NT2/D1 (cell line): Measurements from ENCODE around the gene TLNRD1.

Source experiments
- DNase-seq: peaks from one replicate; pipeline ENCODE4 v3.0.0-alpha.2; 2011; ENCODE audit warnings: low read depth, low spot score
- H3K27me3 ChIP-seq: 2 replicates; pipeline ENCODE4 v1.6.0; 2011; ENCODE audit warnings: mild to moderate bottlenecking; ENCODE audit not compliant: insufficient read length, insufficient read depth
- H3K36me3 ChIP-seq: 2 replicates; pipeline ENCODE4 v1.6.1; 2011; ENCODE audit warnings: mild to moderate bottlenecking, low read length, mixed read lengths; ENCODE audit not compliant: insufficient read depth, insufficient read length
- H3K4me1 ChIP-seq: 2 replicates; pipeline ENCODE4 v1.5.1; 2011; ENCODE audit not compliant: insufficient read depth, insufficient read length
- H3K4me3 ChIP-seq: 2 replicates; pipeline ENCODE4 v1.5.1; 2011; ENCODE audit warnings: low read depth; ENCODE audit not compliant: insufficient read length
- H3K9ac ChIP-seq: 2 replicates; pipeline ENCODE4 v1.6.0; 2011; ENCODE audit warnings: low read depth; ENCODE audit not compliant: insufficient read length
- H3K9me3 ChIP-seq: 2 replicates; pipeline ENCODE4 v1.5.1; 2011; ENCODE audit warnings: mild to moderate bottlenecking, low read length; ENCODE audit not compliant: insufficient read depth
- SUZ12 ChIP-seq: IDR thresholded peaks from 2 replicates; pipeline ENCODE4 v1.6.1; 2011; ENCODE audit not compliant: insufficient read length, insufficient read depth; ENCODE audit errors: extremely low read depth
- YY1 ChIP-seq: IDR thresholded peaks from 2 replicates; pipeline ENCODE4 v1.6.1; 2011; ENCODE audit not compliant: insufficient read length, insufficient read depth
- ZNF274 ChIP-seq: IDR thresholded peaks from 2 replicates; pipeline ENCODE4 v1.6.1; 2011; ENCODE audit warnings: mild to moderate bottlenecking, low read depth, low read length

The TLNRD1 gene

DNA sequence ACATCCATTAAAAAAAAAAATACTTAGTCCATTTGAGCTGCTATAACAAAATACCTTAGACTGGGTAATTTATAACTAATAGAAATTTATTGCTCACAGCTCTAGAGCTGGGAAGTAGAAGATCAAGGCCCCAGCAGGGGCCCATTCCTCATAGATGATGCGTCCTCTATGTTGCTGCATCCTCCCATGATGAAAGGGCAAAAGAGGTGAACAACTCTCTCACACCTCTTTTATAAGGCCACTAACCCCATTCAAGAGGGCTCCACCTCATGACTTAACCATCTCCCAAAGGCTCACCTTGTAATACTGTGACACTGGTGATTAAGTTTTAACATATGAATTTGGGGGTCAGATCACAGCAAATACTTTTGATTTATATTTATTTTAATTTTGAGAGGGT, 3.0 kb upstream of the TLNRD1 start:
- no peaks in the 10 kb centered on the region for H3K9me3 ChIP-seq
- H3K4me1 ChIP-seq, result peaks cover 2% of the 10 kb centered on the region
- H3K4me3 ChIP-seq, result no peak overlapping the region
- H3K36me3 ChIP-seq, result peaks cover 4% of the 10 kb centered on the region
- H3K27me3 ChIP-seq, result no peaks in the 10 kb centered on the region
- no peak overlapping the region for H3K9ac ChIP-seq
- TF ChIP-seq SUZ12 (no peak), YY1 (no peak), ZNF274 (no peak)
- DNase-seq, result no peak

DNA sequence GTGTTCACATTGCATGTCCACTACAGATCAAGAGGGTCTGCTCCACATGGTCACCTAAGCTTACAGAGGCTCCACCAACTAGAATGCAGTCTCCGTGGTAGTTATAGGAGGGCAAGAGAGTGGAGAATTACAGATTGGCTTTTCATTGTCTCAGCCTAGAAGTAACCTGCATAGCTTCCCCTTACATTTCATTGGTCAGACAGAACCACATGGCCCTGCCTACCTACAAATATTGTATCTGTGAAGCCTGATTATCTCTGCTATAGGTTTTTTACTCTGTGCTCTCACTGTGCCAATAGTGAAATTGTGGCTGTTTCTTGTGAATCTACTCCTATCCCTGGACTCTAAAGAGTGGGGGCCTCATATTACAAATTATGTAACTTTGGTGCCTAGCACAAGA, 2.5 kb upstream of the TLNRD1 start:
- Histone ChIP-seq H3K4me1 (peaks cover 5% of the 10 kb centered on the region), H3K4me3 (no peak overlapping the region), H3K9me3 (no peaks in the 10 kb centered on the region), H3K9ac (no peak overlapping the region), H3K36me3 (peaks cover 10% of the 10 kb centered on the region), H3K27me3 (no peaks in the 10 kb centered on the region)
- no peak for TF ChIP-seq YY1
- no peak for TF ChIP-seq SUZ12
- no peak for DNase-seq

DNA sequence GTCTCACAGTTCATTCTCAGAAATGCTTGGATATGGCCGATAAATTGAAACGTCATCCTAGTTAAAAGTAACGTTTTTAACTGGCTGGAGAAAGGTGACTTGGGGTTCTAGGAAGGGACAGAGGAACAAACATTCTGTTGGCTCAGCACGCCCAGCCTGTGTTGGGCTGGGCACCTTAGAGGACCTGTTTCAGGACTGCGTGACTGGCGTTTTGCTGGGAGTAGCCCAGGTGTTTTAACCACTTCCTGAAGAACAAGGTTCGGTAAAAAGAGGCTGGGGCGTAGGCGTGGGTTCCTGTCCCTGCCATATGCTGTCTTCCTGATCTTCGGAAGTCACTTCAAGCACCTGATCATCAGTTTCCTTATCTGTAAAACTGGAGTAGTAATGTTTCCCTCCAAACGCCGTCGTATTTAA, 1.1 kb upstream of the TLNRD1 start:
- H3K9me3 ChIP-seq, result no peaks in the 10 kb centered on the region
- TF ChIP-seq SUZ12 (no peak), YY1 (no peak), ZNF274 (no peak)
- DNase-seq, result no peak
- peak overlapping the region; percentile 72 for H3K4me3 ChIP-seq
- H3K9ac ChIP-seq, result peak overlapping the region; percentile 95
- peaks cover 5% of the 10 kb centered on the region for H3K4me1 ChIP-seq
- H3K27me3 ChIP-seq, result no peaks in the 10 kb centered on the region
- peaks cover 23% of the 10 kb centered on the region for H3K36me3 ChIP-seq

- Histone ChIP-seq H3K9me3 (no peaks in the 10 kb centered on the region), H3K36me3 (peaks cover 24% of the 10 kb centered on the region), H3K4me1 (peaks cover 5% of the 10 kb centered on the region), H3K4me3 (peak overlapping the region; percentile 72), H3K9ac (peak overlapping the region; percentile 95), H3K27me3 (no peaks in the 10 kb centered on the region)
- TF ChIP-seq YY1 (no peak), ZNF274 (no peak), SUZ12 (no peak)
- no peak for DNase-seq
Measured at GRCh38 chr15:81000144-81000623, 539 bp upstream of the TLNRD1 start.

- Histone ChIP-seq H3K9ac (peak overlapping the region; percentile 95), H3K27me3 (no peaks in the 10 kb centered on the region), H3K9me3 (no peaks in the 10 kb centered on the region), H3K4me3 (peak overlapping the region; percentile 72), H3K4me1 (peaks cover 5% of the 10 kb centered on the region), H3K36me3 (peaks cover 26% of the 10 kb centered on the region)
- DNase-seq, result no peak
- no peak for TF ChIP-seq YY1
- no peak for TF ChIP-seq SUZ12
Measured at GRCh38 chr15:81001152-81002008, 657 bp downstream of the TLNRD1 start.

- Histone ChIP-seq H3K9ac (peak overlapping the region; percentile 76), H3K4me1 (peaks cover 5% of the 10 kb centered on the region), H3K27me3 (no peaks in the 10 kb centered on the region), H3K9me3 (no peaks in the 10 kb centered on the region), H3K4me3 (peak overlapping the region; percentile 72), H3K36me3 (peaks cover 26% of the 10 kb centered on the region)
- DNase-seq, result no peak
- TF ChIP-seq YY1, result no peak
- TF ChIP-seq SUZ12, result no peak
- TF ChIP-seq ZNF274, result no peak
Measured at GRCh38 chr15:81002009-81002330, 1.2 kb downstream of the TLNRD1 start.

DNA sequence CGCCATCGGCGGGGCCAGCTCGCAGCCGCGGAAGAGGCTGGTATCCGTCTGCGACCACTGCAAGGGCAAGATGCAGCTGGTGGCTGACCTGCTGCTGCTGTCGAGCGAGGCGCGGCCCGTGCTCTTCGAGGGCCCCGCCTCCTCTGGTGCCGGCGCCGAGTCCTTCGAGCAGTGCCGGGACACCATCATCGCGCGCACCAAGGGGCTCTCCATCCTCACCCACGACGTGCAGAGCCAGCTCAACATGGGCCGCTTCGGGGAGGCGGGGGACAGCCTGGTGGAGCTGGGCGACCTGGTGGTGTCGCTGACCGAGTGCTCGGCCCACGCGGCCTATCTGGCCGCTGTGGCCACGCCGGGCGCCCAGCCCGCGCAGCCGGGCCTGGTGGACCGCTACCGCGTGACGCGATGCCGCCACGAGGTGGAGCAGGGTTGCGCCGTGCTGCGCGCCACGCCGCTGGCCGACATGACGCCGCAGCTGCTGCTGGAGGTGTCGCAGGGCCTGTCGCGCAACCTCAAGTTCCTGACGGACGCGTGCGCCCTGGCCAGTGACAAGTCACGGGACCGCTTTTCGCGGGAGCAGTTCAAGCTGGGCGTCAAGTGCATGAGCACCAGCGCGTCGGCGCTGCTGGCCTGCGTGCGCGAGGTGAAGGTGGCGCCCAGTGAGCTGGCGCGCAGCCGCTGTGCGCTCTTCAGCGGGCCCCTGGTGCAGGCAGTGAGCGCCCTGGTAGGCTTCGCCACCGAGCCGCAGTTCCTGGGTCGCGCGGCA, 1.8 kb downstream of the TLNRD1 start:
- no peak for DNase-seq
- peaks cover 26% of the 10 kb centered on the region for H3K36me3 ChIP-seq
- TF ChIP-seq YY1 (no peak), ZNF274 (no peak), SUZ12 (no peak)
- peak overlapping the region; percentile 72 for H3K4me3 ChIP-seq
- H3K9ac ChIP-seq, result peak overlapping the region; percentile 76
- no peaks in the 10 kb centered on the region for H3K9me3 ChIP-seq
- peaks cover 5% of the 10 kb centered on the region for H3K4me1 ChIP-seq
- H3K27me3 ChIP-seq, result no peaks in the 10 kb centered on the region
